H9 (cell line): Measurements from ENCODE around the gene SLC15A3. TPM values are rescaled to one million over a fixed set of nuclear protein-coding genes. Genes with fewer than 3 reads are reported as not detected.

Source experiments
- DNase-seq: peaks from one replicate; pipeline ENCODE4 v3.0.0-alpha.2; 2017
- H2AFZ ChIP-seq: one replicate; pipeline ENCODE4 v1.6.1; 2013; ENCODE audit warnings: mild to moderate bottlenecking, low read length, control low read depth, moderate library complexity
- H2AK5ac ChIP-seq: 2 replicates; pipeline ENCODE4 v1.6.1; 2013; ENCODE audit warnings: low read length, control low read depth, mixed read lengths; ENCODE audit not compliant: insufficient read length
- H2BK120ac ChIP-seq: one replicate; pipeline ENCODE4 v1.6.1; 2013; ENCODE audit warnings: low read depth, mild to moderate bottlenecking, low read length, control low read depth, inconsistent platforms; ENCODE audit not compliant: poor library complexity, severe bottlenecking
- H2BK12ac ChIP-seq: 2 replicates; pipeline ENCODE4 v1.6.1; 2013; ENCODE audit warnings: low read length, control low read depth, mixed read lengths, low read depth; ENCODE audit not compliant: insufficient read length
- H2BK15ac ChIP-seq: 2 replicates; pipeline ENCODE4 v1.6.1; 2013; ENCODE audit warnings: low read depth, low read length, control low read depth
- H2BK20ac ChIP-seq: one replicate; pipeline ENCODE4 v1.6.1; 2013; ENCODE audit warnings: low read depth, mild to moderate bottlenecking, low read length, control low read depth, inconsistent platforms; ENCODE audit not compliant: poor library complexity, severe bottlenecking
- H2BK5ac ChIP-seq: 2 replicates; pipeline ENCODE4 v1.6.1; 2013; ENCODE audit warnings: low read length, control low read depth, mixed read lengths; ENCODE audit not compliant: insufficient read length
- H3K14ac ChIP-seq: 2 replicates; pipeline ENCODE4 v1.6.1; 2013; ENCODE audit warnings: low read length, control low read depth; ENCODE audit not compliant: insufficient read depth
- H3K18ac ChIP-seq: 2 replicates; pipeline ENCODE4 v1.6.1; 2013; ENCODE audit warnings: low read depth, mild to moderate bottlenecking, mixed read lengths, low read length, control low read depth; ENCODE audit not compliant: insufficient read length
- H3K23ac ChIP-seq: 2 replicates; pipeline ENCODE4 v1.6.1; 2013; ENCODE audit warnings: low read length, control low read depth, mixed read lengths, low read depth; ENCODE audit not compliant: insufficient read length
- H3K23me2 ChIP-seq: 2 replicates; pipeline ENCODE4 v1.6.1; 2013; ENCODE audit warnings: low read depth, mild to moderate bottlenecking, mixed read lengths, low read length, control low read depth; ENCODE audit not compliant: insufficient read length, poor library complexity, severe bottlenecking
- H3K27ac ChIP-seq: 2 replicates; pipeline ENCODE4 v1.5.1; 2013; ENCODE audit warnings: low read length, control low read depth, mixed read lengths, low read depth; ENCODE audit not compliant: insufficient read length
- H3K27me3 ChIP-seq: 2 replicates; pipeline ENCODE4 v1.6.1; 2013; ENCODE audit warnings: low read length, control low read depth, inconsistent platforms; ENCODE audit not compliant: insufficient read depth
- H3K4ac ChIP-seq: 2 replicates; pipeline ENCODE4 v1.6.1; 2013; ENCODE audit warnings: low read depth, mild to moderate bottlenecking, control low read depth, inconsistent platforms, low read length, moderate library complexity
- H3K4me1 ChIP-seq: 2 replicates; pipeline ENCODE4 v1.6.1; 2013; ENCODE audit warnings: low read length, control low read depth, inconsistent platforms; ENCODE audit not compliant: insufficient read depth
- H3K4me2 ChIP-seq: 2 replicates; pipeline ENCODE4 v1.6.1; 2013; ENCODE audit warnings: low read length, control low read depth, mixed read lengths; ENCODE audit not compliant: insufficient read length, insufficient read depth
- H3K56ac ChIP-seq: 2 replicates; pipeline ENCODE4 v1.6.1; 2013; ENCODE audit warnings: low read depth, mild to moderate bottlenecking, mixed read lengths, low read length, control low read depth; ENCODE audit not compliant: insufficient read length
- H3K79me1 ChIP-seq: 2 replicates; pipeline ENCODE4 v1.6.1; 2013; ENCODE audit warnings: low read depth, mild to moderate bottlenecking, moderate library complexity, low read length, control low read depth, inconsistent platforms; ENCODE audit not compliant: insufficient read depth, poor library complexity, severe bottlenecking
- H3K79me2 ChIP-seq: 2 replicates; pipeline ENCODE4 v1.6.1; 2013; ENCODE audit warnings: low read length, control low read depth, inconsistent platforms; ENCODE audit not compliant: insufficient read depth
- H3K9ac ChIP-seq: 2 replicates; pipeline ENCODE4 v1.6.1; 2013; ENCODE audit warnings: low read length, control low read depth, mixed read lengths; ENCODE audit not compliant: insufficient read length; ENCODE audit errors: extremely low read depth
- H3K9me3 ChIP-seq: one replicate; pipeline ENCODE4 v1.6.1; 2013; ENCODE audit warnings: low read depth, low read length, inconsistent platforms; ENCODE audit not compliant: control insufficient read depth
- H3T11ph ChIP-seq: one replicate; pipeline ENCODE4 v1.6.1; 2013; ENCODE audit warnings: mild to moderate bottlenecking, low read length, control low read depth, inconsistent platforms
- H4K20me1 ChIP-seq: one replicate; pipeline ENCODE4 v1.6.1; 2013; ENCODE audit not compliant: control insufficient read depth, insufficient read length, insufficient read depth
- H4K5ac ChIP-seq: 2 replicates; pipeline ENCODE4 v1.6.1; 2013; ENCODE audit warnings: low read depth, mild to moderate bottlenecking, mixed read lengths, low read length, control low read depth; ENCODE audit not compliant: insufficient read length
- H4K8ac ChIP-seq: replicated peaks from 2 replicates; pipeline ENCODE4 v1.6.1; 2013; ENCODE audit warnings: low read length, control low read depth, mixed read lengths, low read depth; ENCODE audit not compliant: insufficient read length
- H4K91ac ChIP-seq: 2 replicates; pipeline ENCODE4 v1.6.1; 2013; ENCODE audit warnings: low read depth, mild to moderate bottlenecking, moderate library complexity, mixed read lengths, low read length, control low read depth; ENCODE audit not compliant: insufficient read length
- H3K27ac Mint-ChIP-seq, 3 experiments: 2 replicates in 2 of 3; 3 replicates in 1 of 3; pipeline ENCODE4 v1.8.0; 2020 to 2021; ENCODE audit warnings: mixed read lengths in 3 of 3, mild to moderate bottlenecking in 1 of 3, moderate library complexity in 1 of 3
- H3K27me3 Mint-ChIP-seq: 2 replicates; pipeline ENCODE4 v1.8.0; 2021; ENCODE audit warnings: low read depth, mild to moderate bottlenecking, moderate library complexity, mixed read lengths
- H3K36me3 Mint-ChIP-seq, 3 experiments: 2 replicates in 2 of 3; 3 replicates in 1 of 3; pipeline ENCODE4 v1.8.0; 2020 to 2021; ENCODE audit warnings: low read depth in 3 of 3, mixed read lengths in 3 of 3; ENCODE audit not compliant: insufficient read depth in 1 of 3
- H3K4me1 Mint-ChIP-seq, 2 experiments: 2 replicates each; pipeline ENCODE4 v1.8.0; 2020; ENCODE audit warnings: mixed read lengths in 2 of 2
- H3K4me3 Mint-ChIP-seq, 2 experiments: 2 replicates in 1 of 2; 3 replicates in 1 of 2; pipeline ENCODE4 v1.8.0; 2020 to 2021; ENCODE audit warnings: mild to moderate bottlenecking in 2 of 2, mixed read lengths in 2 of 2, moderate library complexity in 1 of 2
- H3K9me3 Mint-ChIP-seq, 2 experiments: 2 replicates in 1 of 2; 3 replicates in 1 of 2; pipeline ENCODE4 v1.8.0; 2020; ENCODE audit warnings: mild to moderate bottlenecking in 2 of 2, mixed read lengths in 2 of 2, moderate library complexity in 1 of 2
- CTCF ChIP-seq: fragments of 200-600 bp; sonication (generic); conservative IDR thresholded peaks from 3 replicates; pipeline ENCODE4 v1.8.0; 2021; ENCODE audit warnings: antibody characterized with exemption, mild to moderate bottlenecking
- WGBS: extraction: QIAGEN DNeasy Blood & Tissue Kit; methylation state at CpG from one replicate; pipeline ENCODE4 v1.1.7; 2013; ENCODE audit warnings: missing lambda C conversion rate, low lambda C conversion rate, mixed read lengths; ENCODE audit not compliant: insufficient read length; ENCODE audit errors: extremely low coverage; 5-methylcytosine and 5-hydroxymethylcytosine counted together
- total RNA-seq: library from RNA; stranded (reverse); gene quantifications from 2 replicates; pipeline ENCODE4 v1.2.1, GENCODE V29; 2021

Gene SLC15A3
- total RNA-seq, 1 experiment from 2014 or later: 7.0 TPM

- Mint-ChIP-seq H3K27ac (no peak overlapping the region), H3K4me3 (no peak overlapping the region), H3K4me1 (peaks cover 0 to 4% of the 10 kb centered on the region in 2 experiments; a peak in 1 of 4 replicates), H3K9me3 (no peaks in the 10 kb centered on the region), H3K36me3 (no peaks in the 10 kb centered on the region), H3K27me3 (peaks cover 40% of the 10 kb centered on the region)
- DNase-seq: no peak
- Histone ChIP-seq H3K27me3 (no peaks in the 10 kb centered on the region), H3K79me2 (no peaks in the 10 kb centered on the region), H3K79me1 (no peaks in the 10 kb centered on the region), H4K5ac (no peak overlapping the region), H3K56ac (no peak overlapping the region), H3K18ac (no peak overlapping the region), H2AK5ac (no peak overlapping the region), H4K20me1 (no peaks in the 10 kb centered on the region), H3K14ac (no peak overlapping the region), H2BK5ac (no peak overlapping the region), H3T11ph (no peak overlapping the region), H3K4ac (no peak overlapping the region), H3K23ac (no peak overlapping the region), H3K27ac (no peak overlapping the region), H3K4me2 (no peak overlapping the region), H3K9ac (no peak overlapping the region), H2BK15ac (no peak overlapping the region), H2BK20ac (no peak overlapping the region), H3K23me2 (no peaks in the 10 kb centered on the region), H4K91ac (no peak overlapping the region), H4K8ac (no peak overlapping the region), H2BK120ac (no peak overlapping the region), H3K9me3 (no peaks in the 10 kb centered on the region), H2AFZ (no peak overlapping the region), H2BK12ac (no peak overlapping the region), H3K4me1 (no peaks in the 10 kb centered on the region)
- no CpG with 5 or more reads among the region's 7 CpGs for WGBS
- TF ChIP-seq CTCF: no peak
Observed at GRCh38 chr11:60994541-60995080, 42.6 kb upstream of the SLC15A3 start.
